Hepatocyte (in vitro differentiated cells): ENCODE data around the gene ANP32D.

Source experiments
- CTCF ChIP-seq: fragments of 200-600 bp; sonication (generic); IDR thresholded peaks from 2 replicates; pipeline ENCODE4 v1.5.1; 2016; ENCODE audit warnings: antibody characterized with exemption, mild to moderate bottlenecking; ENCODE audit not compliant: poor library complexity
- EZH2 ChIP-seq: fragments of 200-600 bp; sonication (generic); IDR thresholded peaks from 2 replicates; pipeline ENCODE4 v1.6.1; 2016; ENCODE audit warnings: antibody characterized with exemption, mild to moderate bottlenecking, borderline replicate concordance
- EZH2phosphoT487 ChIP-seq: fragments of 200-600 bp; sonication (generic); IDR thresholded peaks from one replicate; pipeline ENCODE4 v1.6.1; 2018; ENCODE audit warnings: antibody characterized with exemption, mild to moderate bottlenecking, low read depth, moderate library complexity; ENCODE audit not compliant: unreplicated experiment, severe bottlenecking

- TF ChIP-seq CTCF (no peak), EZH2phosphoT487 (no peak), EZH2 (no peak)
These were observed 30.0 kb upstream of the ANP32D start for GRCh38 chr12:48442179-48442847.
